ENCODE results near the gene MOB2.
A peak's percentile ranks its signal among the peaks of the same experiment; 100 is the strongest.
"Not testable (repeated sequence)": the region's sequence is repeated elsewhere in the genome, so short reads cannot be mapped to it uniquely, and the experiment has no call there.

Gene MOB2

DNA sequence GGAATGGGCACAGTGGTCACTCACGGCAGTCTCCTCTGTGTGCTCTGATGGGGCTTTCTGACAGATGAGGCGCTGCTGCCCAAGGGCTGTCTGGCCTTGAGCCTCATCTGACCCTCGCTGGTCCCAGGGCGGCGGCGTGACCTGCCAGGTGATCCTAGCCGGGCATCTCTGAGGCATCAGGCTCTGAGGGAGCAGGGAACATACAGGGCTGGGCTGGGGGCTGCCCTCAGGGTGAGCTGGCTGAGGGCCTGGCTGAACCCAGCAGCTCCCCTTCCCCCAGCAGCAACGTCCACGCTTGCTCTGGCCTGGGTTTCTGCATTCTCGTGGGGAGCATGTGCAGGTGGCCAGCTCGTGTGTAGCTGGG lies 47.6 kb downstream of the MOB2 start:
- DNase-seq, result peak; percentile 21

DNA sequence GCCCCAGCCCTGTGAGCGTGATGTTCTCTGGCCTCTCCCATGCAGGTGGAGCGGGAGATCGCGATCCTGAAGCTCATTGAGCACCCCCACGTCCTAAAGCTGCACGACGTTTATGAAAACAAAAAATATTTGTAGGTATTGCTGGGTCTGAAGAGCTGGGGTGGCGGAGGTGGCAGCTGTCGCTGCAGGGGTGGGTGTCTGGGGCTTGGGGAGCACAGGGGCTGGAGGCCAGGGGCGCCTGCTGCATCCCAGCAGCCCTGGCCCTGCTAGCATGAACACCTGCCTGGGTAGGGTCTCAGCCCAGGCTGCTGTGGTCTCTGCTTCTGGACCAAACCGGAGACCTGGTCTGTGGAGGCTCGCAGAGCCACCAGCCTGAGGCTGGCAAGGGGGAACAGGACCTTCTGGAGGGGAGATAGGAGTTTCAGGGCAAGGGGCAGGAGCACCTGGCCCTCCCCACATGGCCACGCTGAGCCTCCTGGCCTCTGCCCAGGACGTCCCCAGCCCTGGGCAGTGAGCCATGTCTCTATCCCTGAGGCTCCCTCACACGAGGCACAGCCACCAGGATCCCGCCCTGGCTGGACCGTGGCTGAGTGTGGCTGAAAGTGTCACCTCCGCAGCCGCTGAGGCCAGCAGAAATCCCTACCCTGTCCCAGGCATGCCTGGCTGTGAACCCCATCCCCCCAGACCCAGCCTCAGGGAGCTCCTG lies 48.2 kb downstream of the MOB2 start:
- no peak for DNase-seq

DNA sequence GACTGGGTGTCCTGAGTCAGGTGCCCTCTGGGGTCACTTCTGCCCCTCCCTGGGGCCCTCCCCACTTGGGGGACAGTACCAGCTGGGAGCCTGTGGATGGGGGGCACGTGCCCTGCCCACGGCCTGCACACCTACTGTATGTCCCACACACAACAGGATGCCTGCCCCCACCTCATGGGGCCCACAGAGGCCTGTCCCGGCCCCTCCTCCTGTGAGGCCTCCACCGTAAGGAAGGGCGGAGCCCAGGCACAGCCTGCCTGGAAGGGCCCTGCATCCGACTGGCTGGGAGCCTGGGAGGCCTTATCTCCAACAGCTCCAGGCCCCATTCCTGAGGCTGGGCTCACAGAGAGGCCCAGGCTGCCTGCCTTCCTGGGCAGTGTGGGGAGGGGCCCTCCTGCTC lies 49.1 kb downstream of the MOB2 start:
- no peak for DNase-seq

DNA sequence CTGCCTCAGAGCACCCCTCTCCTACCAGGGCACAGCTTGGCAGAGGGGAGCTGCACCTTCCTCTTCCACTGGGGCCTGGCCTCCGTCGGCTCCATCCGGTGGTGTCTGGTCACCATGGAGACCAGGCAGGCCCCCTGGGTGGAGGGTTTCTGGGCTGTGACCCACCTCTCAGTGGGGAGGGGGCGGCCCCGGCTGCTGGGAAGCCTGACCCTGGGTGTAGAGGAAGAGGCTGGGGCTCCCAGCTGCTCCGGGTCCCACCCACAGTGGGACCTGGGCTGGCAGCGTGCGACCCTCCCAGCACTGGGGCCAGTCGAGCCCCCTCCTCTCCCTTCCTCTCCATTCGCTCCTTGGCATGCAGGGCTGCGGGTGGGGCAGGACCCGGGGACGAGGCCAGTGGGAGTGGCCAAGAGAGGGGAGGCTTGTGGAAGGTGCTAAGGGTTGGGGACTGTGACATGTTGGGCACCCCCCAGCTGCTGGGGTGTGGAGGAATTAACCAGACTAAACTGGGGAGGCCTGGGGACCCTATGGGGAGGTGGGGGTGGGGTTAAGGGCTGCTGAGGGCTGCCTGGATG lies 50.0 kb downstream of the MOB2 start:
- DNase-seq, result no peak

DNA sequence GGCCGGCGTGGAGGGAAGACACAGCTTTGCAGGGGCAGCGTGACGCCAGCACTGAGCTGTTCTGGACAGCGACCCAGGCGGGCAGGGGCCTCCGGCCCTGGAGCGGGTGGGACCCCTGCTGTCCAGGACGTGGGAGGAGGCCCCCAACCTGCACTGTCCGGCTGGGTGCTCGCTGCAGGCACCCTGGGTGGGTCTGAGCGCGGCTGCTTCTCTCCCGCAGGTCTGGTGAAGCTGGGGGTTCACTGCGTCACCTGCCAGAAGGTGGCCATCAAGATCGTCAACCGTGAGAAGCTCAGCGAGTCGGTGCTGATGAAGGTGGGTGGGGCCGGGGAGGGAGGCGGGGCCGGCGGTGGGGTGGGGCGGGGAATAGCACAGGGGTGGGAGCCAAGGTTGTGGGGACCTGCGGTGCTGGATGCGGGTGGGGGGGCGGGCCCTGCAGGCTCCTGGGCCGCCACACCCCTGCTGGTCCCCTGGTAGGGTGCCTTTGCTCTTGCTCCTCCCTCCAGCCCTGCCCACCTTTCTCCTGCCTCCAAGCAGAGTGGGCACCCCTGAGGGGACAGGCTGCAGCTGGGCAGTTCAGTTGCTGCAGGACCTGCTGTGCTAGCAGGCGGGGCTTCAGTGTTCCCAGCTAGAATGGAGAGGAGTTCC lies 50.6 kb downstream of the MOB2 start:
- DNase-seq, result no peak

DNA sequence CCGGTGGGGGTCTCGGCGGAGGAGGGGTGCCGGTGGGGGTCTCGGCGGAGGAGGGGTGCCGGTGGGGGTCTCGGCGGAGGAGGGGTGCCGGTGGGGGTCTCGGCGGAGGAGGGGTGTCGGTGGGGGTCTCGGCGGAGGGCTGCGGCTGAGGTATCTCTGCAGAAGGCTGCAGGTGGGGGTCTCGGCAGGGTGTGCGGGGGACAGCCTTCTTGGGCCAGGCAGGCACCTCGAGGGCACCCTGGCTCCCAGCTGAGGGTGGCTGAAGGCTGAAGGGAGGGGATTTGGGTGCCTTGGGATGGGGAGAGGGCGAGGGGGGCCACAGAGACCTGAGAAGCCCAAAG lies 51.1 kb downstream of the MOB2 start:
- DNase-seq, result not testable (repeated sequence)

DNA sequence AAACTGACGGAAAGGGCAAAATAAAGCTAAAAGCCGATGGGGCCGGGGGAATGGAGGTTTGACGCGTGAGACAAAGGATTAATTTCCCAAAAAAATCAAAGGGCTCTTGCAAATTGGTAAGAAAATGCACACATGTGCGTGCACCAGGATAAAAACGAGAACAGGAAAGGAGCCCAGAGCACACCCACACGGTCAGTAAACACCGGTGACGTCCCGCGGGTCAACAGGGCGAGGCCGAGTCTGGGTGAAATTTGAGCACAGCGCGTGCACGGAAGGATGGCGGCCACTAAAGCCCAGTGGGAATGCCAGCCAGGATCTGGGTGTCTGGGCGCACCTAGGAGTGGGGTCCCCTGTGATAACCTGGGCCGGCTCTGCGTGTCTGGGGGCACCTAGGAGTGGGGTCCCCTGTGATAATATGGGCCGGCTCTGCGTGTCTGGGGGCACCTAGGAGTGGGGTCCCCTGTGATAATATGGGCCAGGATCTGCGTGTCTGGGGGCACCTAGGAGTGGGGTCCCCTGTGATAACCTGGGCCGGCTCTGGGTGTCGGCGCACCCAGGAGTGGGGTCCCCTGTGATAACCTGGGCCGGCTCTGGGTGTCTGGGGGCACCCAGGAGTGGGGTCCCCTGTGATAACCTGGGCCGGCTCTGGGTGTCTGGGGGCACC lies 52.5 kb downstream of the MOB2 start:
- DNase-seq, result no peak

DNA sequence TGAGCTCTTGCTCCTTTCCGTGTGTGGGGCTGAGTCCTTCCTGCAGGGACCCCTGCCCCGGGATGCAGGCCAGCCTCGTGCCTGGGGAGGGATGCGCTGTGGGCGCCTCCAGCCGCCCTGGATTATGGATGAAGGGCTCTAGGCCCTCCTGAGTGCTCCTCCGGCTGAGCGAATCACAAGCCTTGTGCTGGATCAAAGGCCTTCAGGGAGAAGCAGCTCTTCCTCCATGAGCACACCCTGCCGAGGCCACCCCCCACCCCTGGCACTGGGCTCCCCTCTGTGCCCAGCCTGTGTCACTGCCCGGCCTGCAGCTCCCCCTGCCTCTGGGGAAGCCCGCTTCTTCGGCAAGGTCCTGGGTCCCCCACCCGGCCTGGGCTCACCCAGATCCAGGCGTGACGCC lies 53.0 kb downstream of the MOB2 start:
- DNase-seq, result no peak

DNA sequence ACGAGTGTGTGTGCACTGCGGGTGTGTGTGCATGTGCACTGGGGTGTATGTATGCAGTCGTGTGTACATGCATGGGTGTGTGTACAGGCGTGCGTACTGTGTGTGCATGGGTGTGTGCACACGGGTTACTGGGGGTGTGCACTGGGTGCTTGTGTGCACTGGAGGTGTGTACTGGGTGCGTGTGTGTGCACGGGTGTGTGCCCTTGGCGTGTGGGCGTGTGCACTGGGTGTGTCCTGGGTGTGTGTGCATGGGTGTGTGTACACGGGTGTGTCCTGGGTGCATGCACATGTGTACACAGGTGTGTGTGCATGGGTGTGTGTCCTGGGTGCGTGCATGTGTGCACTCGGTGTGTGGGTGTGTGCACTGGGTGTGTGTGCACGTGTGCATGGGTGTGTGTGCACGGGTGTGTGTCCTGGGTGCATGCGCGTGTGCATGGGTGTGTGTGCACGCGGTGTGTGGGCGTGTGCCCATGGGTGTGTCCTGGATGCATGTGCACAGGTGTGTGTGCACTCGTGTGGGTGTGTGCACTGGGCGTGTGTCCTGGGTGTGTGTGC lies 57.7 kb downstream of the MOB2 start:
- no peak for DNase-seq

DNA sequence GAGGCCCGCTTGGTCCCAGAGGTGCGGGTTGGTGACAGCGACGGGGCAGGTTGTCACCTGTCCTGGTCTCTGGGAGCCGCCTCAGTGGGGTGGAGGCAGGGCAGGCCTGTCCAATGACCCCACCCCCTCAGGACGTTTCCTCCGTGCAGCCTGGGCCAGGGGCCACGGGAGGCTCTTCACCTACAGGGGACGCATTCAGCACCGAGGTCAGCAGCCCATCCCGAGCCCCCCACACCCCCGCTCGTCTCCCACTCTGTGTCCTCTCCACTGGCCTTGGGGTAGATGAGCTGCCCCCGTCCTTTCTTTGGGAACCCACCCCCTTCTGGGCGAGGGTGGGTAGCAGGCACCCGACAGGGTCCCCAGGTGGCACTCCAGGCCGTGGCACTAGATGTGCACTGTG lies 61.1 kb downstream of the MOB2 start:
- no peak for DNase-seq

DNA sequence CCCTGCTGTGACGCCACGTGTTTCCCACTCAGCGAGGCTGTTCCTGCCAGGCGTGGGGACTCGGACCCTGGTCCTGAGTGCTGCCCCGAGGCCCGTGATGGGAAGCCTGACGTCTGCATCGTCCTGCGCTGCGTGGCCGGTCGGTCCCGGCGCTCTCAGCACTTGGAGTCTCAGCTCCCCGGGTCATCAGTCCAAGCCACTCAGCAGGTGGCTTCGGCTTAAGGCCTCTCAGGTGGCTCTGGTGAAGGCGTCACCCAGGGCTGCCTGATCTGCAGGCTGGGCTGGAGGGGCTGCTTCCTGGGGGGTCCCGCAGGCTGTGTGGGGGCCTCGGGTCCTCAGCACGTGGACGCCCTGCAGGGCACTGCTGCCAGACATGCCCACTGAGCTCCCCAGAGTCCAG lies 61.6 kb downstream of the MOB2 start:
- no peak for DNase-seq

DNA sequence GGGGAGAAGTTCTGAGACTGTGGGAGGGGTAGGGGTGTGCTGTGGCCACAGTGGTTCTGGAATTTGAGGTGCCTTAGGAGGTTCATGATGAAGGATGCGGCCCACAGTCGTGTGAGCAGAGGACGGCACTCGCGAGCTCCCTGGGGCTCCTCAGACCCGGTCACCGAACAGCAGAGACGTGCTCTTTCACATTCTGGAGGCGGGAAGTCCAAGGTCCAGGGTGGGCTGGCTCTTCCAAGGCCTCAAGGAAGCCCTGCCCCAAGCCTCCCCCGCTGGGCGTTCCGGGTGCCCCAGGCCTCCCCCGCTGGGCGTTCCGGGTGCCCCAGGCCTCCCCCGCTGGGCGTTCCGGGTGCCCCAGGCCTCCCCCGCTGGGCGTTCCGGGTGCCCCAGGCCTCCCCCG lies 63.2 kb downstream of the MOB2 start:
- DNase-seq, result not testable (repeated sequence)

DNA sequence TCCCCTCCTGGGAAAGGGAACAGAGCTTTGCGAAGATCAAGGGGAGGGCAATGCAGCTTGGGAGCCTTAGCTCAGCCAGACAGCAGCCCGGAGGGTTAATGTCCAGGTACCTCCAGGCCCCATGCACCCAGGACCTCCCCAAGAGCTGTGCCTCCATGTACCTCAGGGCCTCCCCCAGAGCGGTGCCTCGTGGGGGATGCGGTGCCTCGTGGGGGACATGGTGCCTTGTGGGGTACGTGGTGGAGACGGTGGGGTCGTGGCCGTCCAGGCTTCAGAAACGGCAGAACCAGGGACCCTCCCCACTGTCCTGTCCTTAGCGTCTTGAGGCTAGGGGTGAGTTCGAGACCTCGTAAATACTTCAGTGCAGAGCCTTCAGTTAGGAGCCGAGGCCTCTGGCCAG lies 63.6 kb downstream of the MOB2 start:
- DNase-seq, result no peak

DNA sequence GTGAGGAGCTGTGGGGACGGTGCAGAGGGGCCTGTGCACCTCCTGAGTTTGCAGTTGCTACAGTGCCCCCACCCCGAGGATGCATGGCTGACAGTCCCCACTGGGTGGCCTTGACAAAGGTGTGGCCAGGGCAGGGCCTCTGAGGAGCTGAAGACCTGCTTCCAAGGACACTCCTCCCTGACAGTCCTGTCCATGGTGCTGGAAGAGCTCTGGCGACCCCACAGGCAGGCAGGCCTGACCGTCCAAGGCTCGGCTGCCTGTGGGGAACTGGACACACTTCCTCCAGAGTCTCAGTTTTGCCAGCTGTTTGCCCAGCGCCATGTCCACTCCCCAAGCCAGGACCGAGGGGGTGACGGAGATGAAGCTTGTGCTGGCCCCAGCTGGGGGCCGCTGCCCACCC lies 64.1 kb downstream of the MOB2 start:
- no peak for DNase-seq

DNA sequence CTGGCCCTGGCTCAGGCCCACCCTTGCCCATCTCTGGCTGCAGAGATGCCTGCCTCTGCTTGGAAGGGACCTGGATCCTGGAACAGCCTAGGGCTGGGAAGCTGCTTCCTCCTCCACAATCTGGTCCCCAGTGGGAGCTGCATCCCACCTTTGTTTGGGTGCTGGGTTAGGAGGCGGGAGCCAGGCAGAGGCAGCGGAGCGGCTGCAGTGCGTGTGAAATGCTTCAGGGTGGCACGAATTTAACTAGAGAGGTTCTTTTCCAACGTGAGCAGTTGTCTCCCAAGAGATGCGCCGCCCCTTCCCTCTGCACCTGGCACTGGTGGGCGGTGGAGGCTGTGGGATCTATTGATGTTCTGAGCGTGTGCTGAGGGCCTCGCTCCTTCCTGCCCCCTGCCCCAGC lies 65.3 kb downstream of the MOB2 start:
- no peak for DNase-seq

DNA sequence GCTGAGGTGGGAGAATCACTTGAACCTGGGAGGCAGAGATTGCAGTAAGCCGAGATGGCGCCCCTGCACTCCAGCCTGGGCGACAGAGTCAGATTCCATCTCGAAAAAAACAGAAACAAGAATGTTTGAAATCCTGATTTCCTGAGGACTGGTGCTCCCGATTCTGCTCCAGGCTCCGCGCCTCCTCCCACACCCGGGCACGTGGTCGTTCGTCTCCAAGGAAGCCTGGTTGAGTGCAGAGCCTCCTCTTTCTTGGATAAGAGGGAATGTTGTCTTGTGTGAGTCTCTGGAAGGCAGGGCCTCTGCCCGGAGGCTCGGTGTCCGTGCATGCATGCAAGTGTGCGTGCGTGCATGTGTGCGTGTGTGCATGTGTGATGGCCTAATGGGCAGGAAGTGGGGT lies 66.8 kb downstream of the MOB2 start:
- DNase-seq, result no peak
